Endothelial cell of umbilical vein (primary cell): ENCODE results near the gene MINDY4. TPM values are rescaled to one million over a fixed set of nuclear protein-coding genes. Genes with fewer than 3 reads are reported as not detected.

ENCODE experiments used
- BruUV-seq: library from RNA; stranded (reverse); fragments of 400-500 nt; replicated peaks from 2 replicates; lab custom pipeline; 2021; lab: Mats Ljungman, UMichigan
- CTCF ChIA-PET: fragments of 300-600, 350-600 bp; sonication (Branson Sonifier 250); formaldehyde crosslinking; loops from one replicate; lab custom pipeline; 2021; ENCODE audit warnings: antibody characterized with exemption, inconsistent platforms; lab: Charles Lee
- POLR2A ChIA-PET: fragments of 300-600, 350-600 bp; sonication (Branson Sonifier 250); formaldehyde crosslinking; loops from one replicate; lab custom pipeline; 2021; ENCODE audit warnings: antibody characterized with exemption, inconsistent platforms; lab: Charles Lee
- DNase-seq: peaks from one replicate; pipeline ENCODE4 v3.0.0-alpha.2; 2011; ENCODE audit warnings: low read depth, low spot score
- FAIRE-seq: peaks from 2 replicates; lab custom pipeline; 2011; peaks lifted over from hg19 to GRCh38; lab: Jason Lieb, UNC
- H2AFZ ChIP-seq: 2 replicates; pipeline ENCODE4 v1.6.0; 2012; ENCODE audit warnings: low read depth, low read length, control low read depth, inconsistent platforms
- H3K27ac ChIP-seq: 2 replicates; pipeline ENCODE4 v1.5.1; 2011; ENCODE audit warnings: low read depth, mild to moderate bottlenecking, control low read depth, low read length, moderate library complexity; ENCODE audit not compliant: insufficient read depth
- H3K27me3 ChIP-seq, 2 experiments: 2 replicates each; pipeline versions ENCODE4 v1.6.0 to v1.6.1; 2011; ENCODE audit warnings: low read length in 2 of 2, mixed read lengths in 1 of 2; ENCODE audit not compliant: control insufficient read depth in 2 of 2, insufficient read depth in 2 of 2
- H3K36me3 ChIP-seq, 2 experiments: 2 replicates in 1 of 2; 3 replicates in 1 of 2; pipeline ENCODE4 v1.5.1; 2011; ENCODE audit warnings: low read length in 2 of 2, mild to moderate bottlenecking in 1 of 2, moderate library complexity in 1 of 2; ENCODE audit not compliant: control insufficient read depth in 2 of 2, insufficient read depth in 2 of 2; ENCODE audit errors: extremely low read depth in 1 of 2
- H3K4me1 ChIP-seq: 3 replicates; pipeline ENCODE4 v1.5.1; 2011; ENCODE audit warnings: mild to moderate bottlenecking, low read length; ENCODE audit not compliant: control insufficient read depth, insufficient read depth; ENCODE audit errors: extremely low read depth
- H3K4me2 ChIP-seq: 2 replicates; pipeline ENCODE4 v1.6.1; 2011; ENCODE audit warnings: low read length, control low read depth, mixed read lengths; ENCODE audit not compliant: insufficient read depth
- H3K4me3 ChIP-seq, 3 experiments: fragments of 200-600 bp in 1 of 3; sonication (generic), shearing (Covaris generic) in 1 of 3; replicated peaks in 1 of 3; 2 replicates each; pipeline ENCODE4 v1.5.1; 2011 to 2016; ENCODE audit warnings: control low read depth in 3 of 3, low read length in 3 of 3, mild to moderate bottlenecking in 2 of 3, inconsistent platforms in 1 of 3, low read depth in 1 of 3, moderate library complexity in 1 of 3; ENCODE audit not compliant: insufficient read depth in 1 of 3
- H3K79me2 ChIP-seq: 2 replicates; pipeline ENCODE4 v1.6.0; 2012; ENCODE audit warnings: low read length, inconsistent platforms; ENCODE audit not compliant: control insufficient read depth, insufficient read depth
- H3K9ac ChIP-seq: replicated peaks from 2 replicates; pipeline ENCODE3; 2011; ENCODE audit warnings: low read length, control low read depth; ENCODE audit not compliant: insufficient read depth; ENCODE audit errors: extremely low read depth
- H3K9me1 ChIP-seq: replicated peaks from 3 replicates; pipeline ENCODE4 v1.6.0; 2011; ENCODE audit warnings: mild to moderate bottlenecking, low read length; ENCODE audit not compliant: control insufficient read depth, insufficient read depth; ENCODE audit errors: extremely low read depth
- H3K9me3 ChIP-seq: replicated peaks from 2 replicates; pipeline ENCODE4 v1.5.1; 2012; ENCODE audit warnings: low read length, inconsistent platforms; ENCODE audit not compliant: control insufficient read depth, insufficient read depth
- H4K20me1 ChIP-seq: replicated peaks from 2 replicates; pipeline ENCODE3; 2011; ENCODE audit warnings: mild to moderate bottlenecking, low read length; ENCODE audit not compliant: control insufficient read depth, insufficient read depth; ENCODE audit errors: extremely low read depth
- EZH2 ChIP-seq: IDR thresholded peaks from 2 replicates; pipeline ENCODE4 v1.6.1; 2012; ENCODE audit warnings: borderline replicate concordance, low read depth, mild to moderate bottlenecking, moderate library complexity, low read length, inconsistent platforms; ENCODE audit not compliant: severe bottlenecking
- FOS ChIP-seq: IDR thresholded peaks from 2 replicates; pipeline ENCODE4 v1.6.1; 2011; ENCODE audit warnings: mild to moderate bottlenecking, low read length, moderate library complexity, borderline replicate concordance; ENCODE audit not compliant: insufficient read depth
- GATA2 ChIP-seq: IDR thresholded peaks from 2 replicates; pipeline ENCODE4 v1.7.0; 2011; ENCODE audit warnings: low read depth, mild to moderate bottlenecking, moderate library complexity, mixed read lengths, low read length; ENCODE audit not compliant: insufficient read length, insufficient read depth
- JUN ChIP-seq: IDR thresholded peaks from 2 replicates; pipeline ENCODE4 v1.6.1; 2011; ENCODE audit warnings: borderline replicate concordance, low read depth; ENCODE audit not compliant: insufficient read length, insufficient read depth
- MYC ChIP-seq: IDR thresholded peaks from one replicate; pipeline ENCODE4 v1.6.1; 2011; ENCODE audit warnings: mild to moderate bottlenecking, low read depth, low read length
- POLR2A ChIP-seq: IDR thresholded peaks from 2 replicates; pipeline ENCODE4 v1.6.1; 2012; ENCODE audit warnings: low read depth, mild to moderate bottlenecking, control low read depth, low read length
- POLR2AphosphoS5 ChIP-seq: IDR thresholded peaks from 2 replicates; pipeline ENCODE4 v1.6.1; 2012; ENCODE audit warnings: low read depth, mild to moderate bottlenecking, control low read depth, low read length, moderate library complexity; ENCODE audit not compliant: insufficient read depth
- dilution Hi-C: fragments of 300-500 bp; cut with MboI; formaldehyde crosslinking; loops from one replicate; pipeline ENCODE4 v1.15.0; 2019; ENCODE audit warnings: low sequenced_read_pairs; ENCODE audit not compliant: extremely low pct_ligation_motif_present
- intact Hi-C: fragments of 100-400 bp; cut with micrococcal nuclease; formaldehyde crosslinking; loops from one replicate; pipeline ENCODE4 v1.10.0; 2022
- polyA plus RNA-seq, 4 experiments: library from polyadenylated mRNA; depleted of rRNA in 3 of 4; stranded (reverse) in 3 of 4; unstranded in 1 of 4; fragments of >200 nt; gene quantifications; 2 replicates each; pipeline versions ENCODE4 v1.2.1 to v1.2.3, GENCODE V29; 2011 to 2012; ENCODE audit warnings: missing spikeins in 1 of 4
- total RNA-seq: library from RNA; stranded (reverse); gene quantifications from 2 replicates; pipeline ENCODE4 v1.2.3, GENCODE V29; 2021
- TF ChIP-seq, protein P1 (sequence below), 2 donors: IDR thresholded peaks; 1 replicate in 1 of 2; 2 replicates in 1 of 2; pipeline ENCODE4 v1.5.1; 2011; ENCODE audit warnings: low read length in 2 of 2, mild to moderate bottlenecking in 2 of 2, moderate library complexity in 2 of 2, control low read depth in 1 of 2, inconsistent platforms in 1 of 2, low read depth in 1 of 2; ENCODE audit not compliant: insufficient read depth in 1 of 2; ENCODE audit errors: extremely low read depth in 1 of 2
- TF ChIP-seq, protein P2 (sequence below): IDR thresholded peaks from 2 replicates; pipeline ENCODE4 v1.6.1; 2011; ENCODE audit not compliant: insufficient read depth, insufficient read length

MINDY4 gene
- total and polyA plus RNA-seq, 2 donors (not counting 3 experiments of a cell fraction or from before 2014, with no cell fraction given), result 2.2 to 4.7 TPM

- H3K27ac ChIP-seq, result no peak overlapping the region
- no peak for TF ChIP-seq EZH2
- TF ChIP-seq GATA2, result no peak
- TF ChIP-seq, protein P1, sequence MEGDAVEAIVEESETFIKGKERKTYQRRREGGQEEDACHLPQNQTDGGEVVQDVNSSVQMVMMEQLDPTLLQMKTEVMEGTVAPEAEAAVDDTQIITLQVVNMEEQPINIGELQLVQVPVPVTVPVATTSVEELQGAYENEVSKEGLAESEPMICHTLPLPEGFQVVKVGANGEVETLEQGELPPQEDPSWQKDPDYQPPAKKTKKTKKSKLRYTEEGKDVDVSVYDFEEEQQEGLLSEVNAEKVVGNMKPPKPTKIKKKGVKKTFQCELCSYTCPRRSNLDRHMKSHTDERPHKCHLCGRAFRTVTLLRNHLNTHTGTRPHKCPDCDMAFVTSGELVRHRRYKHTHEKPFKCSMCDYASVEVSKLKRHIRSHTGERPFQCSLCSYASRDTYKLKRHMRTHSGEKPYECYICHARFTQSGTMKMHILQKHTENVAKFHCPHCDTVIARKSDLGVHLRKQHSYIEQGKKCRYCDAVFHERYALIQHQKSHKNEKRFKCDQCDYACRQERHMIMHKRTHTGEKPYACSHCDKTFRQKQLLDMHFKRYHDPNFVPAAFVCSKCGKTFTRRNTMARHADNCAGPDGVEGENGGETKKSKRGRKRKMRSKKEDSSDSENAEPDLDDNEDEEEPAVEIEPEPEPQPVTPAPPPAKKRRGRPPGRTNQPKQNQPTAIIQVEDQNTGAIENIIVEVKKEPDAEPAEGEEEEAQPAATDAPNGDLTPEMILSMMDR (IDR thresholded peaks at IDR 0.05; ENCODE audit: extremely low read depth in 1 of 2, insufficient read depth in 1 of 2, low read depth in 1 of 2, low read length in 2 of 2), result no peak
- no peak for TF ChIP-seq JUN
- TF ChIP-seq POLR2AphosphoS5, result no peak
- TF ChIP-seq FOS, result no peak
- TF ChIP-seq POLR2A, result no peak
- TF ChIP-seq, protein P2, sequence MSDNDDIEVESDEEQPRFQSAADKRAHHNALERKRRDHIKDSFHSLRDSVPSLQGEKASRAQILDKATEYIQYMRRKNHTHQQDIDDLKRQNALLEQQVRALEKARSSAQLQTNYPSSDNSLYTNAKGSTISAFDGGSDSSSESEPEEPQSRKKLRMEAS, result no peak
- TF ChIP-seq MYC, result no peak
- no TSS peak for BruUV-seq
- H3K79me2 ChIP-seq, result no peaks in the 10 kb centered on the region
- no peaks in the 10 kb centered on the region for H3K4me1 ChIP-seq
- DNase-seq, result no peak
- H4K20me1 ChIP-seq, result no peaks in the 10 kb centered on the region
- no peak overlapping the region for H3K9ac ChIP-seq
- dilution Hi-C loops (no loop called here), intact Hi-C loops (no loop called here)
- H2AFZ ChIP-seq, result no peak overlapping the region
- ChIA-PET CTCF (interaction anchor here (1.0 to 1.3 kb wide), 2 partner anchors 13 to 369 kb away, joined by 3 read pairs; no protein-coding TSS in a partner anchor), POLR2A (no interaction called here)
- H3K36me3 ChIP-seq, result no peaks in the 10 kb centered on the region
- no peaks in the 10 kb centered on the region for H3K9me1 ChIP-seq
- no peak for FAIRE-seq
- no peaks in the 10 kb centered on the region for H3K9me3 ChIP-seq
- H3K4me2 ChIP-seq, result no peak overlapping the region
- peaks cover 0 to 6% of the 10 kb centered on the region in 2 experiments for H3K27me3 ChIP-seq
- no peak overlapping the region for H3K4me3 ChIP-seq
Measured at GRCh38 chr7:30752979-30753378, 18.2 kb upstream of the MINDY4 start.
